Loucy (cell line): Measurements from ENCODE around the gene AKAP13.

Source experiments
- H2AFZ ChIP-seq: fragments of 200-600 bp; sonication (generic); 2 replicates; pipeline ENCODE4 v1.6.0; 2016; ENCODE audit warnings: antibody characterized with exemption, mild to moderate bottlenecking, low read length, moderate library complexity
- H3F3A ChIP-seq: fragments of 200-600 bp; 2 replicates; pipeline ENCODE4 v1.6.0; 2016; ENCODE audit warnings: antibody characterized with exemption, low read depth, mild to moderate bottlenecking
- H3K27me3 ChIP-seq: fragments of 200-600 bp; sonication (generic); 2 replicates; pipeline ENCODE4 v1.6.1; 2014; ENCODE audit warnings: low read length, mild to moderate bottlenecking; ENCODE audit not compliant: insufficient read depth, poor library complexity, severe bottlenecking
- H3K36me3 ChIP-seq: fragments of 200-600 bp; sonication (generic); 2 replicates; pipeline ENCODE4 v1.6.1; 2016; ENCODE audit warnings: low read length; ENCODE audit not compliant: insufficient read depth
- H3K4me1 ChIP-seq: fragments of 200-600 bp; sonication (generic); 2 replicates; pipeline ENCODE4 v1.5.1; 2014; ENCODE audit warnings: low read length, mild to moderate bottlenecking; ENCODE audit not compliant: insufficient read depth, poor library complexity, severe bottlenecking
- H3K4me2 ChIP-seq: fragments of 200-600 bp; sonication (generic); 2 replicates; pipeline ENCODE4 v1.6.0; 2014; ENCODE audit warnings: antibody characterized with exemption, low read length, low read depth, mild to moderate bottlenecking; ENCODE audit not compliant: poor library complexity, severe bottlenecking
- H3K4me3 ChIP-seq: fragments of 200-600 bp; sonication (generic); 2 replicates; pipeline ENCODE4 v1.5.1; 2014; ENCODE audit warnings: low read length, mild to moderate bottlenecking, mixed read lengths; ENCODE audit not compliant: poor library complexity, severe bottlenecking
- H3K79me2 ChIP-seq: fragments of 200-600 bp; sonication (generic); 2 replicates; pipeline ENCODE4 v1.6.1; 2014; ENCODE audit warnings: low read length; ENCODE audit not compliant: insufficient read depth
- H3K9ac ChIP-seq: fragments of 200-600 bp; sonication (generic); 2 replicates; pipeline ENCODE4 v1.6.0; 2014; ENCODE audit warnings: mild to moderate bottlenecking, low read depth, low read length, moderate library complexity; ENCODE audit not compliant: poor library complexity, severe bottlenecking
- H3K9me2 ChIP-seq: fragments of 200-600 bp; sonication (generic); replicated peaks from 2 replicates; pipeline ENCODE4 v1.6.1; 2016; ENCODE audit warnings: low read depth, low read length, mixed read lengths
- H3K9me3 ChIP-seq: fragments of 200-600 bp; sonication (generic); 2 replicates; pipeline ENCODE4 v1.6.1; 2014; ENCODE audit warnings: mild to moderate bottlenecking, antibody characterized with exemption, low read length, low read depth; ENCODE audit not compliant: insufficient read depth
- H4K20me1 ChIP-seq: fragments of 200-600 bp; sonication (generic); 2 replicates; pipeline ENCODE4 v1.6.0; 2014; ENCODE audit warnings: antibody characterized with exemption, low read length, mild to moderate bottlenecking; ENCODE audit not compliant: insufficient read depth, poor library complexity, severe bottlenecking
- CTCF ChIP-seq: fragments of 200-600 bp; sonication (generic); conservative IDR thresholded peaks from 2 replicates; pipeline ENCODE4 v1.5.1; 2014; ENCODE audit warnings: mild to moderate bottlenecking, antibody characterized with exemption, low read length
- EZH2phosphoT487 ChIP-seq: fragments of 200-600 bp; IDR thresholded peaks from 2 replicates; pipeline ENCODE4 v1.6.1; 2018; ENCODE audit warnings: antibody characterized with exemption, mild to moderate bottlenecking, moderate library complexity, borderline replicate concordance

The AKAP13 gene

GRCh38 chr15:85399627-85400026 is 19.2 kb downstream of the AKAP13 start:
- Histone ChIP-seq H3K4me2 (no peak overlapping the region), H3K4me3 (no peak overlapping the region), H2AFZ (no peak overlapping the region), H3K36me3 (no peaks in the 10 kb centered on the region), H3K9ac (no peak overlapping the region), H3K9me3 (no peaks in the 10 kb centered on the region), H3K27me3 (no peaks in the 10 kb centered on the region), H3K79me2 (peaks cover 57% of the 10 kb centered on the region; the same call in 1 of the 2 replicates), H3K4me1 (peaks cover 20% of the 10 kb centered on the region), H4K20me1 (peaks cover 8% of the 10 kb centered on the region), H3K9me2 (no peaks in the 10 kb centered on the region), H3F3A (no peaks in the 10 kb centered on the region)
- TF ChIP-seq CTCF (no peak), EZH2phosphoT487 (no peak)

- H3K9me2 ChIP-seq: no peaks in the 10 kb centered on the region
- TF ChIP-seq CTCF: no peak
- no peak for TF ChIP-seq EZH2phosphoT487
- H3K4me3 ChIP-seq: no peak overlapping the region
- H3K36me3 ChIP-seq: no peaks in the 10 kb centered on the region
- H3F3A ChIP-seq: no peaks in the 10 kb centered on the region
- no peak overlapping the region for H3K4me2 ChIP-seq
- H3K4me1 ChIP-seq: peaks cover 17% of the 10 kb centered on the region
- peaks cover 60% of the 10 kb centered on the region; the same call in 1 of the 2 replicates for H3K79me2 ChIP-seq
- no peak overlapping the region for H3K9ac ChIP-seq
- peaks cover 8% of the 10 kb centered on the region for H4K20me1 ChIP-seq
- no peak overlapping the region for H2AFZ ChIP-seq
- H3K9me3 ChIP-seq: no peaks in the 10 kb centered on the region
- H3K27me3 ChIP-seq: no peaks in the 10 kb centered on the region
These were observed 20.2 kb downstream of the AKAP13 start for GRCh38 chr15:85400606-85401005.

- TF ChIP-seq CTCF (no peak), EZH2phosphoT487 (no peak)
- H3K36me3 ChIP-seq: no peaks in the 10 kb centered on the region
- no peaks in the 10 kb centered on the region for H3K27me3 ChIP-seq
- no peaks in the 10 kb centered on the region for H3K9me2 ChIP-seq
- H3K4me2 ChIP-seq: no peak overlapping the region
- no peak overlapping the region for H3K4me3 ChIP-seq
- H3K9ac ChIP-seq: no peak overlapping the region
- peaks cover 56% of the 10 kb centered on the region for H3K79me2 ChIP-seq
- peaks cover 8% of the 10 kb centered on the region for H4K20me1 ChIP-seq
- H3F3A ChIP-seq: no peaks in the 10 kb centered on the region
- no peak overlapping the region for H2AFZ ChIP-seq
- no peaks in the 10 kb centered on the region for H3K9me3 ChIP-seq
- H3K4me1 ChIP-seq: peaks cover 17% of the 10 kb centered on the region
These were observed 20.8 kb downstream of the AKAP13 start for GRCh38 chr15:85401108-85401774.
